ENCODE results near the gene PKD2L2.

PKD2L2 gene

GRCh38 chr5:137935694-137936093 is 46.4 kb downstream of the PKD2L2 start:
- POLR2A ChIA-PET: interaction anchor here (1.1 kb wide), 1 partner anchor 19 kb away, joined by 3 read pairs; no protein-coding TSS in a partner anchor

GRCh38 chr5:137937994-137938750 is 48.9 kb downstream of the PKD2L2 start:
- H3K4me3 ChIP-seq (ENCODE audit: low read depth, low read length): no peak overlapping the region
- H3K4me1 ChIP-seq (ENCODE audit: control insufficient read depth, insufficient read depth, low read length): no peaks in the 10 kb centered on the region
- CTCF ChIA-PET: interaction anchor here (0.5 to 0.7 kb wide), 2 partner anchors 196 to 272 kb away, joined by 3 to 6 read pairs; no protein-coding TSS in a partner anchor
- TF ChIP-seq ZBTB11 (tag by site-specific recombination; conservative IDR thresholded peaks at IDR 0.05; ENCODE audit: low read depth) (no peak), ZNF2 (tag by site-specific recombination; IDR thresholded peaks at IDR 0.05) (no peak), SCRT1 (tag by site-specific recombination; IDR thresholded peaks at IDR 0.05; ENCODE audit: borderline replicate concordance) (no peak), ZBTB20 (tag by site-specific recombination; IDR thresholded peaks at IDR 0.05) (no peak), KLF17 (tag by site-specific recombination; IDR thresholded peaks at IDR 0.05) (no peak), ZNF112 (tag by site-specific recombination; IDR thresholded peaks at IDR 0.05) (no peak), ZNF571 (tag by site-specific recombination; IDR thresholded peaks at IDR 0.05) (no peak), HIC1 (tag by site-specific recombination; IDR thresholded peaks at IDR 0.05) (no peak), IKZF3 (tag by site-specific recombination; IDR thresholded peaks at IDR 0.05) (no peak), ZNF639 (tag by site-specific recombination; IDR thresholded peaks at IDR 0.05) (no peak)
- no peak overlapping the region for H3K27ac ChIP-seq (ENCODE audit: extremely low read depth, low read depth, low read length)
- peaks cover 36 to 67% of the 10 kb centered on the region in 2 experiments for H3K36me3 ChIP-seq (ENCODE audit: control insufficient read depth in 2 of 2, insufficient read depth in 1 of 2, low read length in 2 of 2)
- POLR2A ChIA-PET: no interaction called here
- H3K9me3 ChIP-seq (ENCODE audit: control insufficient read depth, insufficient read depth, low read depth, low read length): no peaks in the 10 kb centered on the region

More at GRCh38 chr5:137935694-137936093, 46.4 kb downstream of the PKD2L2 start:
- CTCF ChIA-PET: interaction anchor here (0.9 to 1.8 kb wide), 5 partner anchors 9 to 157 kb away, joined by 3 to 8 read pairs (median 4); no protein-coding TSS in a partner anchor
- H3K4me3 ChIP-seq (ENCODE audit: low read depth, low read length): no peak overlapping the region
- no peak overlapping the region for H3K27ac ChIP-seq (ENCODE audit: extremely low read depth, low read depth, low read length)
- H3K4me1 ChIP-seq (ENCODE audit: control insufficient read depth, insufficient read depth, low read length): no peaks in the 10 kb centered on the region
- no peaks in the 10 kb centered on the region for H3K9me3 ChIP-seq (ENCODE audit: control insufficient read depth, insufficient read depth, low read depth, low read length)
- TF ChIP-seq ZSCAN16 (tag by site-specific recombination; IDR thresholded peaks at IDR 0.05): no peak
- TF ChIP-seq YY2 (tag by site-specific recombination; IDR thresholded peaks at IDR 0.05): no peak
- TF ChIP-seq ZSCAN18 (tag by site-specific recombination; IDR thresholded peaks at IDR 0.05): no peak
- no peak for TF ChIP-seq ZNF211 (tag by site-specific recombination; IDR thresholded peaks at IDR 0.05; ENCODE audit: low read depth)
- peaks cover 21 to 42% of the 10 kb centered on the region in 2 experiments for H3K36me3 ChIP-seq (ENCODE audit: control insufficient read depth in 2 of 2, insufficient read depth in 1 of 2, low read length in 2 of 2)
